ENCODE results near the gene KRT85. TPM values are rescaled to one million over a fixed set of nuclear protein-coding genes. Genes with fewer than 3 reads are reported as not detected.

KRT85 gene
- total RNA-seq (2014; rRNA removed; shearing (Covaris generic)): not detected in 2 replicates
- not detected in 2 replicates for polyA plus RNA-seq (2016; fragmentation: Nextera tagmentation; extraction: Ambion mirVana)

DNA sequence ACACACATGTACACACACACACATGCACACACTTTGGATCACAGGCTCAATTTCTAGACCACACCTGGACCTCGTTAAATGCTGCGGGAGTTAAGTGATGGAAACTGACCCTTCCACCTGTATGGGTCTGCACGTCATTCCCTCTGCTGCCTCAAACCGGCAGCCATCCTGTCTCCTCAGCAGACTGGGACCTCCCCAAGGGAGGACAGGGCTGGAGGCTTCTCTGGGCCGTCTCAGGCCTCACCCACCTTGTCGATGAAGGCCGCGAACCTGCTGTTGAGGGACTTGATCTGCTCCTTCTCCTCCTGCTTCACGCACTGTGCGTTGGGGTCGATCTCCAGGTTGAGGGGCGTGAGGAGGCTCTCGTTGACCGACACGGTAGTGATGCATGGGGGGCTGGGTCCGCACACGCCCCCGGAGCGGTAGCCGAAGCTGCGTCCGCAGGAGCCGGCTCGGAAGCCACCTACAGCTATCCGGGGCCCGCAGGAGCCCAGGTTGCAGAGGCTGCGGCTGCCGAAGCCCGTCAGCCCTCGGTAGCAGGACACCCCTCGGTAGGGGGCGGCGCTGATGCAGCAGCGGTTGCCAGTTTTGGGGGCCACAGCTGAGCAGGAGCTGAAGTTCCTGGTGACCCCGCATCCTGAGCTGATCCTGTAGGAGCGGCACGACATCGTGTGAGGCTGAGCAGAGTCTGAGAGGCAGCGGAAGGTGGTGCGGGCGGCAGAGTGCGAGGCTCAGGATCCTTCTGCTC lies at the start of gene KRT85:
KRT85 (minus strand) TSS at position 744 of the 748 bp plus-strand sequence; CDS start at position 668, 76 bp downstream.
- 66 to 71% methylated on average over 34 to 40 of the region's 42 CpGs for WGBS, 2 experiments (ENCODE audit: low coverage in 1 of 2, low lambda C conversion rate in 2 of 2, missing lambda C conversion rate in 2 of 2)

GRCh38 chr12:52416795-52417194 lies 49.5 kb upstream of the KRT85 start:
- no peaks in the 10 kb centered on the region for H3K9me3 ChIP-seq (ENCODE audit: low read depth)
- no peaks in the 10 kb centered on the region for H3K9me2 ChIP-seq (ENCODE audit: insufficient read depth)
- H3K9ac ChIP-seq: no peak overlapping the region
- no peak overlapping the region for H3K4me2 ChIP-seq (ENCODE audit: unreplicated experiment)
- no peaks in the 10 kb centered on the region for H4K20me1 ChIP-seq (ENCODE audit: insufficient read depth)
- H2AFZ ChIP-seq: no peak overlapping the region
- no peak overlapping the region for H3K4me3 ChIP-seq
- no peak for TF ChIP-seq EZH2phosphoT487 (IDR thresholded peaks at IDR 0.05; ENCODE audit: insufficient read depth, low read depth)
- no peak for TF ChIP-seq EZH2 (IDR thresholded peaks at IDR 0.05; ENCODE audit: insufficient read depth, poor library complexity, severe bottlenecking)
- no peaks in the 10 kb centered on the region for H3F3A ChIP-seq (ENCODE audit: insufficient read depth)
- H3K36me3 ChIP-seq (ENCODE audit: low read depth): no peaks in the 10 kb centered on the region
- no peaks in the 10 kb centered on the region for H3K4me1 ChIP-seq (ENCODE audit: insufficient read depth)
- in situ Hi-C loops (cut with MboI): no loop called here
- no peaks in the 10 kb centered on the region for H3K27me3 ChIP-seq (replicated peaks; ENCODE audit: insufficient read depth)
- H3K79me2 ChIP-seq (ENCODE audit: insufficient read depth): no peaks in the 10 kb centered on the region
- no peak for DNase-seq
- no peak overlapping the region for H3K27ac ChIP-seq
- 74 to 85% methylated on average over 1 of the region's 1 CpG for WGBS, 2 experiments (ENCODE audit: low coverage in 1 of 2, low lambda C conversion rate in 2 of 2, missing lambda C conversion rate in 2 of 2)

More for the DNA sequence above, at the start of gene KRT85:
- Histone ChIP-seq H3K36me3 (ENCODE audit: low read depth) (no peaks in the 10 kb centered on the region), H3K4me1 (ENCODE audit: insufficient read depth) (0 out of 2 replicates have a peak, but pooled peaks cover 2% of the 10 kb centered on the region), H3F3A (ENCODE audit: insufficient read depth) (no peaks in the 10 kb centered on the region), H3K4me2 (ENCODE audit: unreplicated experiment) (no peak within 1 kb of the TSS), H3K9me2 (ENCODE audit: insufficient read depth) (no peaks in the 10 kb centered on the region), H3K79me2 (ENCODE audit: insufficient read depth) (no peaks in the 10 kb centered on the region), H3K27me3 (replicated peaks; ENCODE audit: insufficient read depth) (peaks cover 37% of the 10 kb centered on the region), H3K4me3 (no peak within 1 kb of the TSS), H4K20me1 (ENCODE audit: insufficient read depth) (no peaks in the 10 kb centered on the region), H2AFZ (no peak within 1 kb of the TSS), H3K9me3 (ENCODE audit: low read depth) (no peaks in the 10 kb centered on the region), H3K27ac (no peak within 1 kb of the TSS), H3K9ac (no peak within 1 kb of the TSS)
- TF ChIP-seq EZH2phosphoT487 (IDR thresholded peaks at IDR 0.05; ENCODE audit: insufficient read depth, low read depth) (no peak), EZH2 (IDR thresholded peaks at IDR 0.05; ENCODE audit: insufficient read depth, poor library complexity, severe bottlenecking) (no peak)
- no peak for DNase-seq
- in situ Hi-C loops (cut with MboI): no loop called here

- Histone ChIP-seq H3K79me2 (ENCODE audit: insufficient read depth) (no peaks in the 10 kb centered on the region), H3K4me1 (ENCODE audit: insufficient read depth) (no peaks in the 10 kb centered on the region), H3K9ac (no peak overlapping the region), H4K20me1 (ENCODE audit: insufficient read depth) (no peaks in the 10 kb centered on the region), H3K27ac (no peak overlapping the region), H2AFZ (no peak overlapping the region), H3K27me3 (replicated peaks; ENCODE audit: insufficient read depth) (no peaks in the 10 kb centered on the region), H3K4me3 (no peak overlapping the region), H3F3A (ENCODE audit: insufficient read depth) (no peaks in the 10 kb centered on the region), H3K4me2 (ENCODE audit: unreplicated experiment) (no peak overlapping the region), H3K36me3 (ENCODE audit: low read depth) (no peaks in the 10 kb centered on the region), H3K9me2 (ENCODE audit: insufficient read depth) (no peaks in the 10 kb centered on the region), H3K9me3 (ENCODE audit: low read depth) (no peaks in the 10 kb centered on the region)
- WGBS, 2 experiments (ENCODE audit: low coverage in 1 of 2, low lambda C conversion rate in 2 of 2, missing lambda C conversion rate in 2 of 2): 51% methylated on average over 10 of the region's 10 CpGs
- TF ChIP-seq EZH2phosphoT487 (IDR thresholded peaks at IDR 0.05; ENCODE audit: insufficient read depth, low read depth) (no peak), EZH2 (IDR thresholded peaks at IDR 0.05; ENCODE audit: insufficient read depth, poor library complexity, severe bottlenecking) (no peak)
- in situ Hi-C loops (cut with MboI): no loop called here
- DNase-seq: peak; percentile 85
Measured at GRCh38 chr12:52415870-52416750, 48.8 kb upstream of the KRT85 start.

DNA sequence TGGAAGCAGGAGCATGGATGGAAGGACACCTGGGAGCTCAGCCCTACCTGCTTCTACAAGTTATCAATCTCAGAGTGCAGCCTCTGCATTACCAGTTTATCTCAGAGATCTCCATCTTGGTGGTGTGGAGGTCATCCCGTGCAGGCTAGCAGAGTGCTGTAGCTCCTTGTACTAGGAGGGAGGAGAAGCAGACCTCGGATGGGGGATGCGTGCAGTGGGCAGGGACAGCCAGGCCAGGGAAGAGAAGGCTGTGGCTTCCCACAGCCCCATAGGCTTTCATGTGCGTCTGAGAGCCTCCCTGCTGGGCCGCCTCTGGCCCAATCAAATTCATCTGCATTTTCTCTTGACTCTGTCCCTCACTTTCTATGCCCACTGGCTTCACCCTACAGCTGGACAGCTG lies 47.7 kb upstream of the KRT85 start:
- Histone ChIP-seq H3K9ac (no peak overlapping the region), H4K20me1 (ENCODE audit: insufficient read depth) (no peaks in the 10 kb centered on the region), H3F3A (ENCODE audit: insufficient read depth) (no peaks in the 10 kb centered on the region), H3K4me3 (no peak overlapping the region), H3K4me1 (ENCODE audit: insufficient read depth) (no peaks in the 10 kb centered on the region), H2AFZ (no peak overlapping the region), H3K36me3 (ENCODE audit: low read depth) (no peaks in the 10 kb centered on the region), H3K27ac (no peak overlapping the region), H3K9me2 (ENCODE audit: insufficient read depth) (no peaks in the 10 kb centered on the region), H3K4me2 (ENCODE audit: unreplicated experiment) (no peak overlapping the region), H3K9me3 (ENCODE audit: low read depth) (no peaks in the 10 kb centered on the region), H3K27me3 (replicated peaks; ENCODE audit: insufficient read depth) (no peaks in the 10 kb centered on the region), H3K79me2 (ENCODE audit: insufficient read depth) (no peaks in the 10 kb centered on the region)
- in situ Hi-C loops (cut with MboI): no loop called here
- no peak for DNase-seq
- TF ChIP-seq EZH2 (IDR thresholded peaks at IDR 0.05; ENCODE audit: insufficient read depth, poor library complexity, severe bottlenecking): no peak
- no peak for TF ChIP-seq EZH2phosphoT487 (IDR thresholded peaks at IDR 0.05; ENCODE audit: insufficient read depth, low read depth)
- WGBS, 2 experiments (ENCODE audit: low coverage in 1 of 2, low lambda C conversion rate in 2 of 2, missing lambda C conversion rate in 2 of 2): 86 to 89% methylated on average over 5 of the region's 5 CpGs
